ENCODE data around the gene KIF6.

The KIF6 gene

DNA sequence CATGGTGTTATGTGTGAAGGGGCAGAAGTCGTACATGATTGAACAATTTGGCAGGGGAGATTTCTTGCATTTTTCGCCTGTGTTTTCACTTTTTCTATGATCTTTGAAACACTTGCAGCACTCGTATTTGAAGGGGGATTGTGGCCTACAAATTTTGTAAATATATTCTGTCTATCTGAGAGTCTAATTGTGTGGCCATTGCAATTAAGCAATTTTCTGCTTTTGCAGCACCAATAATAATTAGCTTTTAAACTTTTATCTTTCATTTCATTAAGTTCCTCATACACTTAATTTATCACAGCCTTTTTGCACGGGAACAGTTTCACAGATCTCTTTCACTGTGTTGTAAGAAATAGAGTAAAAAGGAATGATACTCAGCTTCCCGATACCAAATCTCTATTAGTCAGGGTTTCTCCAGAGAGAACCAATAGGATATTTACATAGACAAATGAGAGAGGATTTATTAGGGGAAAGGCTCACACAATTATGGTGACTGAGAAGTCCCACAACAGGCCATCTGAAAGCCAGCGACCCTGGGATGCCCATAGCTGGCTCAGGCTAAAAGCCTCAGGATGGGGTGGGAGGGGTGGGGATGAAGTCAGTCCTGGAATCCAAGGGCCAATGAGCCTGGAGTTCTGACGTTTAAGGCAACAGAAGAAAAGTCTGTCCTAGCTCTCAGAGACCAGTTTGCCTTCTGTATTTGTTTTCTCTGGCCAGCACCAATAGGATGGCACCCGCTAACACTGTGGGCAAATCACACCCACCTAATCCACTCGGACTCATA lies 58.3 kb downstream of the KIF6 start:
- TF ChIP-seq, protein P1, sequence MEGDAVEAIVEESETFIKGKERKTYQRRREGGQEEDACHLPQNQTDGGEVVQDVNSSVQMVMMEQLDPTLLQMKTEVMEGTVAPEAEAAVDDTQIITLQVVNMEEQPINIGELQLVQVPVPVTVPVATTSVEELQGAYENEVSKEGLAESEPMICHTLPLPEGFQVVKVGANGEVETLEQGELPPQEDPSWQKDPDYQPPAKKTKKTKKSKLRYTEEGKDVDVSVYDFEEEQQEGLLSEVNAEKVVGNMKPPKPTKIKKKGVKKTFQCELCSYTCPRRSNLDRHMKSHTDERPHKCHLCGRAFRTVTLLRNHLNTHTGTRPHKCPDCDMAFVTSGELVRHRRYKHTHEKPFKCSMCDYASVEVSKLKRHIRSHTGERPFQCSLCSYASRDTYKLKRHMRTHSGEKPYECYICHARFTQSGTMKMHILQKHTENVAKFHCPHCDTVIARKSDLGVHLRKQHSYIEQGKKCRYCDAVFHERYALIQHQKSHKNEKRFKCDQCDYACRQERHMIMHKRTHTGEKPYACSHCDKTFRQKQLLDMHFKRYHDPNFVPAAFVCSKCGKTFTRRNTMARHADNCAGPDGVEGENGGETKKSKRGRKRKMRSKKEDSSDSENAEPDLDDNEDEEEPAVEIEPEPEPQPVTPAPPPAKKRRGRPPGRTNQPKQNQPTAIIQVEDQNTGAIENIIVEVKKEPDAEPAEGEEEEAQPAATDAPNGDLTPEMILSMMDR (IDR thresholded peaks at IDR 0.05; ENCODE audit: insufficient read depth, low read depth, low read length, missing control alignments), result no peak
- H3K4me3 ChIP-seq (ENCODE audit: low read depth, low read length), result no peak overlapping the region
- no peak for DNase-seq (ENCODE audit: low read depth)

DNA sequence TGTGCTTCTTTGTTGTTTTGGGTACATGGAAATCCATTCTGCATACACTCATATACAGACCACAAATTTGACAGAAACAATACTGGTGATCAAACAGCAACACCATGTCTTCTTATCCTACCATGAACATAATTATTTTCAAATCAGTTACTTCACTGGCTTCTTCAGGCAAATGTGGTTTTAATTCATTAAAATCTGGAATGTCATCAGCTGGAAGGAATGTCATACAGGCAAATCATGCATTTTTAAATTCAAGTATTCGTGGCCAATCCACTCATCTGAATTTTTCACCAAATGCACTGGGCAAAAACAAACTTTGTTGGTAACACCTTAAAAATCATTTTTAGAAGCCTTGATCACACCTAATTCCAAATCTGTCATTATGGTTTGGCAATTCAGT lies 59.3 kb downstream of the KIF6 start:
- no peak overlapping the region for H3K4me3 ChIP-seq (ENCODE audit: low read depth, low read length)
- TF ChIP-seq, protein P1 (IDR thresholded peaks at IDR 0.05; ENCODE audit: insufficient read depth, low read depth, low read length, missing control alignments), result no peak
- no peak for DNase-seq (ENCODE audit: low read depth)

DNA sequence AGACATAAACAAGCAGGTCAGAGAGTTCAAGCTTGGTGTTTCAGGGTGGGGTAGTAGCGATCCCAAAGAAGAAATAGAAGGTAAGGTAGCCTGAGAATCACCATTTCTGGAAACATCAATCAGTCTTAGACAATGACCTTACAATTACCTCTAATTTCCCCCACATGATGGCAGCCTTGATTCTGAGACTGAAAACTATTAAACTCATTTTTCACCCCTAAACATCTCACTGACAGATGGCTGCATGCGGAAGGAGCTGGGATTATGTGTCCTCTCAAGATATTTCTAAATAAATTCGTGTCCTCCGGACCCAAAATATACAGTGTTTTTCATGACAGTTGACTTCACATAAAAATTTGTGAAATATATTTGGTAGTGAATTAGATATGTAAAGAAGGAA lies 61.0 kb downstream of the KIF6 start:
- no peak overlapping the region for H3K4me3 ChIP-seq (ENCODE audit: low read depth, low read length)
- no peak for DNase-seq (ENCODE audit: low read depth)
- TF ChIP-seq, protein P1 (IDR thresholded peaks at IDR 0.05; ENCODE audit: insufficient read depth, low read depth, low read length, missing control alignments), result no peak

DNA sequence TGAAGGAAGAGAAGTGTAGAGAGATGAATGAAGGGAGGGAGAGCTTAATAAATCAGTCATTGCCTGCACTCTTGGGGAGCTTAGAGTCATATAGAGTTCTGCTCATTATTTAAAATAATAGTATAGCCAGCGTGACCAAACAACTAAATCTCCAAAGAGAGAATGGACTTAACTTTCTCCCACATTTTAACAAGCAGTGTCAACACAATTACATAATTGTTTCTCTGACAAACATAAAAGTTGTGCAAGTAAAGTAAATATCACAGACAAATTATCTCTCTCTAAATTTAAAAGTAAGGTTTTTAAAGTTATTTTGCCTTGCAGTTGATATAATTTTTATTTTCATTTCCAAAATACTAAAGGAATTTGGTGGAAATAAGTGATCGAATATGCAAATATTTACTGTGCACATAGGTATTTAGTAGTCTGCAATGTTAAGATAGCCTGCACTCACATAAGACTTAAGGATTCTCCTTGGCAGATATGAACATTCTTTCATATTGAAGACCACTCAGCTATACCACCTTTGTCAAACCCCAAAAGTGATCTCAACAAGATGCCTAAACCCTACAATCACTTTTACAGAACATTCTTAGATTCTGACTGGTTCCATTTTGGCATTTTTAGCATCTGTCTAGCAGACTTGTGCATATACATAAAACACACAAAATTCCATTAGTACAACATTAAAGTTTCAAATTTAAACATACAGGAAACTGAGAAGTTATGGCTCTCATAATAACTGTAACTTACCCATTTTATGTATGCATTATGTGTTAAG lies 67.7 kb downstream of the KIF6 start:
- H3K4me3 ChIP-seq (ENCODE audit: low read depth, low read length), result no peak overlapping the region
- no peak for DNase-seq (ENCODE audit: low read depth)
- TF ChIP-seq, protein P1 (IDR thresholded peaks at IDR 0.05; ENCODE audit: insufficient read depth, low read depth, low read length, missing control alignments), result no peak

DNA sequence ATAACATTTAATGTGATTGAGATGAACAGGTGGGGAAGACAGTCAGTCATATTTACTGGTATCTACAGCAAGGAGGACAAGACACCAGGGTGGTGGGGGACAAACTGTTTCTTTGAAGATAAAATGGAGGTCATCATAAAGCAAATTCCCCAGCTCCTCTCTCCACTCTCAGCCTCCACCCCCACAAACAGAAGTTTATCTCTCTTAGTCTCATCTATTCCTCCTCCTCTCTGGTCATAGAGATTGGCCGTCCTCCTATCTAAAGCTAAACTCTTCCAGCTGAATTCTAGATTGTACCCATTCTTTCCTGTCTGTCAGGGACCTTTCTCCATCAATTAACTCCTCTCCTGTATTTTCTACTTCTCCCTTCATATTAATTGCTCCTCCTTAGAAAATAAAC lies 71.1 kb downstream of the KIF6 start:
- H3K4me3 ChIP-seq (ENCODE audit: low read depth, low read length), result no peak overlapping the region
- DNase-seq (ENCODE audit: low read depth), result no peak
- TF ChIP-seq, protein P1 (IDR thresholded peaks at IDR 0.05; ENCODE audit: insufficient read depth, low read depth, low read length, missing control alignments), result no peak

DNA sequence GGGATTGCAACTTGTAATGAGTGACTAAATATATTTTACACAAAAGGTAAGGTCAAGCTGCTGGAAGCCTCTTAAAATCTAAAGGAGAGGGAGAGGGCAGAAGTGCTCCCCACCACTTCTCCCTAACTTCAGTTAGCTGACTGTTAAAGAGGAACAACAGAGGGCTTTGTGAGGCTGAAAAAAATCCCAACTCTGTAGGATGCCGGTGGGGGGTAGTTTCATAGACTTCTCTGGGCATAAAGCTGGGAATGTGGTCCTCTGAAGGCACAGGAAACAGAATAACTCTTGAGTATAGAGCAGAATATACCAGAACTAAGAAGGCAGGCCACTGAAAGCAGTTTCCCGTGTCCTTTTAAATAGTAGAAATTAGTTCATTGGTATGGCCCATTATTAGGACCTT lies 71.6 kb downstream of the KIF6 start:
- TF ChIP-seq, protein P1 (IDR thresholded peaks at IDR 0.05; ENCODE audit: insufficient read depth, low read depth, low read length, missing control alignments), result no peak
- H3K4me3 ChIP-seq (ENCODE audit: low read depth, low read length), result no peak overlapping the region
- no peak for DNase-seq (ENCODE audit: low read depth)
